ENCODE results near the gene C17orf107. TPM values are rescaled to one million over a fixed set of nuclear protein-coding genes. Genes with fewer than 3 reads are reported as not detected.

Gene C17orf107
- total and polyA plus RNA-seq, 4 donors, result 0.19 to 5.9 (median 1.7) TPM

GRCh38 chr17:4949321-4950074, 50.2 kb downstream of the C17orf107 start:
- TF ChIP-seq SP1 (IDR thresholded peaks at IDR 0.05) (no peak), GABPA (IDR thresholded peaks at IDR 0.05 in 1 of 2, conservative IDR thresholded peaks at IDR 0.05 in 1 of 2) (peak in 1 of 2 donors; percentile 17), RXRA (IDR thresholded peaks at IDR 0.05) (peak; percentile 57 to 77), REST (IDR thresholded peaks at IDR 0.05) (no peak), NR2F2 (IDR thresholded peaks at IDR 0.05) (peak; percentile 77), HNF4A (conservative IDR thresholded peaks at IDR 0.05) (peak in 1 of 2 donors; percentile 40)
- Histone ChIP-seq H3K27me3 (ENCODE audit: control insufficient read depth in 4 of 4, insufficient read depth in 4 of 4, low read length in 3 of 4) (no peaks in the 10 kb centered on the region), H3K4me1 (ENCODE audit: control insufficient read depth in 4 of 4, insufficient read depth in 4 of 4, low read length in 3 of 4) (peaks cover 8 to 59% (median 43%) of the 10 kb centered on the region in 4 donors), H3K27ac (ENCODE audit: low read depth in 1 of 2, low read length in 2 of 2) (peak overlapping the region; percentile 95 to 96), H3K36me3 (ENCODE audit: control insufficient read depth in 4 of 4, insufficient read depth in 3 of 4, low read depth in 1 of 4, low read length in 3 of 4) (peaks cover 3 to 12% (median 5%) of the 10 kb centered on the region in 4 donors), H3K9me3 (ENCODE audit: control insufficient read depth in 4 of 4, low read length in 3 of 4) (no peaks in the 10 kb centered on the region), H3K9ac (ENCODE audit: low read depth in 1 of 2, low read length in 2 of 2) (peak overlapping the region; percentile 51 to 85), H3K4me3 (ENCODE audit: low read depth in 1 of 3, low read length in 3 of 3) (peak overlapping the region; percentile 66 to 91 (median 76))
- WGBS, result under 1% methylated on average over 75 of the region's 75 CpGs
- peak; percentile 74 for DNase-seq (ENCODE audit: low spot score)

- peak overlapping the region; percentile 53 to 91 (median 56) for H3K4me3 ChIP-seq (ENCODE audit: low read depth in 1 of 3, low read length in 3 of 3)
- H3K9me3 ChIP-seq (ENCODE audit: control insufficient read depth in 4 of 4, low read length in 3 of 4), result no peaks in the 10 kb centered on the region
- 2% methylated on average over 52 of the region's 52 CpGs for WGBS
- TF ChIP-seq FOXA2 (IDR thresholded peaks at IDR 0.05), result no peak
- TF ChIP-seq YY1 (IDR thresholded peaks at IDR 0.05), result peak; percentile 2
- peak in 1 of 2 donors; percentile 7 for TF ChIP-seq GABPA (IDR thresholded peaks at IDR 0.05 in 1 of 2, conservative IDR thresholded peaks at IDR 0.05 in 1 of 2)
- H3K4me1 ChIP-seq (ENCODE audit: control insufficient read depth in 4 of 4, insufficient read depth in 4 of 4, low read length in 3 of 4), result peaks cover 9 to 55% (median 42%) of the 10 kb centered on the region in 4 donors
- H3K36me3 ChIP-seq (ENCODE audit: control insufficient read depth in 4 of 4, insufficient read depth in 3 of 4, low read depth in 1 of 4, low read length in 3 of 4), result peaks cover 3 to 5% (median 4%) of the 10 kb centered on the region in 4 donors
- peak overlapping the region; percentile 95 to 96 for H3K27ac ChIP-seq (ENCODE audit: low read depth in 1 of 2, low read length in 2 of 2)
- H3K9ac ChIP-seq (ENCODE audit: low read depth in 1 of 2, low read length in 2 of 2), result peak overlapping the region; percentile 66 to 69
- peak; percentile 74 for DNase-seq (ENCODE audit: low spot score)
- no peaks in the 10 kb centered on the region for H3K27me3 ChIP-seq (ENCODE audit: control insufficient read depth in 4 of 4, insufficient read depth in 4 of 4, low read length in 3 of 4)
Measured at GRCh38 chr17:4950075-4950745, 50.9 kb downstream of the C17orf107 start.

GRCh38 chr17:4950746-4951204, 51.4 kb downstream of the C17orf107 start, which contains the start of gene ENO3:
ENO3 (plus strand) TSS chr17:4951119; CDS start chr17:4951830, 711 bp downstream.
- peak; percentile 74 for DNase-seq (ENCODE audit: low spot score)
- Histone ChIP-seq H3K9me3 (ENCODE audit: control insufficient read depth in 4 of 4, low read length in 3 of 4) (no peaks in the 10 kb centered on the region), H3K27me3 (ENCODE audit: control insufficient read depth in 4 of 4, insufficient read depth in 4 of 4, low read length in 3 of 4) (no peaks in the 10 kb centered on the region), H3K9ac (ENCODE audit: low read depth in 1 of 2, low read length in 2 of 2) (peak within 1 kb of the TSS; percentile 66 to 69), H3K27ac (ENCODE audit: low read depth in 1 of 2, low read length in 2 of 2) (peak within 1 kb of the TSS; percentile 95 to 96), H3K4me3 (ENCODE audit: low read depth in 1 of 3, low read length in 3 of 3) (peak within 1 kb of the TSS; percentile 53 to 91 (median 56)), H3K36me3 (ENCODE audit: control insufficient read depth in 4 of 4, insufficient read depth in 3 of 4, low read depth in 1 of 4, low read length in 3 of 4) (peaks cover 0 to 2% (median under 1%) of the 10 kb centered on the region in 4 donors), H3K4me1 (ENCODE audit: control insufficient read depth in 4 of 4, insufficient read depth in 4 of 4, low read length in 3 of 4) (peaks cover 10 to 55% (median 42%) of the 10 kb centered on the region in 4 donors)
- WGBS, result 20% methylated on average over 7 of the region's 7 CpGs
- no peak for TF ChIP-seq ATF3 (IDR thresholded peaks at IDR 0.05)
- no peak for TF ChIP-seq CTCF (IDR thresholded peaks at IDR 0.05; ENCODE audit: low read depth, low read length, missing input control)
- TF ChIP-seq GABPA (IDR thresholded peaks at IDR 0.05 in 1 of 2, conservative IDR thresholded peaks at IDR 0.05 in 1 of 2), result no peak
- peak; percentile 49 for TF ChIP-seq TAF1 (conservative IDR thresholded peaks at IDR 0.05)
- peak in 1 of 2 donors; percentile 20 for TF ChIP-seq JUND (IDR thresholded peaks at IDR 0.05)
- peak; percentile 72 to 79 for TF ChIP-seq HNF4A (conservative IDR thresholded peaks at IDR 0.05)
- no peak for TF ChIP-seq FOXA2 (IDR thresholded peaks at IDR 0.05)
- TF ChIP-seq RAD21 (IDR thresholded peaks at IDR 0.05), result peak in 1 of 2 donors; percentile 19
- no peak for TF ChIP-seq EGR1 (IDR thresholded peaks at IDR 0.05; ENCODE audit: low read depth in 2 of 2)
- TF ChIP-seq MAX (IDR thresholded peaks at IDR 0.05), result no peak
- peak; percentile 38 to 58 for TF ChIP-seq RXRA (IDR thresholded peaks at IDR 0.05)
- peak; percentile 54 for TF ChIP-seq HNF4G (IDR thresholded peaks at IDR 0.05)
- peak; percentile 45 for TF ChIP-seq ZBTB33 (IDR thresholded peaks at IDR 0.05)
- TF ChIP-seq NR2F2 (IDR thresholded peaks at IDR 0.05), result peak; percentile 63
- peak; percentile 81 for TF ChIP-seq SP1 (IDR thresholded peaks at IDR 0.05)
